Hypothalamus (tissue), 51 donors: ENCODE results near the gene GRIK1.

Experiments used
- DNase-seq, 51 donors: peaks; one replicate each; lab custom pipeline; 2025; lab: John Stamatoyannopoulos, UW

GRIK1 gene

GRCh38 chr21:29678626-29679025 lies 261.2 kb downstream of the GRIK1 start:
- DNase-seq: no peak

- DNase-seq: no peak
Measured at GRCh38 chr21:29677326-29677725, 262.5 kb downstream of the GRIK1 start.

GRCh38 chr21:29676395-29676794 lies 263.4 kb downstream of the GRIK1 start:
- DNase-seq: no peak

GRCh38 chr21:29675451-29675850 lies 264.3 kb downstream of the GRIK1 start:
- DNase-seq: no peak

- no peak for DNase-seq
Measured at GRCh38 chr21:29674343-29674742, 265.5 kb downstream of the GRIK1 start.

GRCh38 chr21:29673096-29673610 lies 266.6 kb downstream of the GRIK1 start:
- DNase-seq: no peak

GRCh38 chr21:29671728-29672127 lies 268.1 kb downstream of the GRIK1 start:
- DNase-seq: no peak

GRCh38 chr21:29670228-29670627 lies 269.6 kb downstream of the GRIK1 start:
- DNase-seq: no peak

GRCh38 chr21:29669416-29669815 lies 270.4 kb downstream of the GRIK1 start:
- DNase-seq: no peak

- DNase-seq: no peak
Measured at GRCh38 chr21:29667651-29668050, 272.1 kb downstream of the GRIK1 start.

GRCh38 chr21:29664615-29665014 lies 275.2 kb downstream of the GRIK1 start:
- no peak for DNase-seq

- DNase-seq: no peak
Measured at GRCh38 chr21:29661672-29662442, 277.9 kb downstream of the GRIK1 start.

- no peak for DNase-seq
Measured at GRCh38 chr21:29660047-29660720, 279.6 kb downstream of the GRIK1 start.

- DNase-seq: no peak
Measured at GRCh38 chr21:29658934-29659203, 280.9 kb downstream of the GRIK1 start.

GRCh38 chr21:29658177-29658933 lies 281.4 kb downstream of the GRIK1 start:
- no peak for DNase-seq

- DNase-seq: no peak
Measured at GRCh38 chr21:29657240-29657989, 282.4 kb downstream of the GRIK1 start.

GRCh38 chr21:29656504-29657239 lies 283.1 kb downstream of the GRIK1 start:
- DNase-seq: no peak

- DNase-seq: no peak
Measured at GRCh38 chr21:29655577-29655976, 284.2 kb downstream of the GRIK1 start.

- DNase-seq: peak in 1 of 51 donors; percentile 4
Measured at GRCh38 chr21:29654855-29655254, 284.9 kb downstream of the GRIK1 start.

GRCh38 chr21:29654203-29654602 lies 285.6 kb downstream of the GRIK1 start:
- no peak for DNase-seq
